ENCODE data around the gene BRINP3. TPM values are rescaled to one million over a fixed set of nuclear protein-coding genes. Genes with fewer than 3 reads are reported as not detected.

Gene BRINP3
- total RNA-seq, 2 donors from 2014 or later, result 19.1 to 19.6 TPM

- no peak for TF ChIP-seq CTCF (IDR thresholded peaks at IDR 0.05)
- DNase-seq, result no peak
- no peaks in the 10 kb centered on the region for H3K27me3 ChIP-seq
- no peaks in the 10 kb centered on the region for H3K36me3 ChIP-seq
- intact Hi-C loops (cut with DNase I), result no loop called here
- no peak overlapping the region for H3K4me3 ChIP-seq
- H3K27ac ChIP-seq, result no peak overlapping the region
- no peaks in the 10 kb centered on the region for H3K4me1 ChIP-seq
- H3K9me3 ChIP-seq, result no peaks in the 10 kb centered on the region
- no peak overlapping the region for H3K9ac ChIP-seq (ENCODE audit: low read depth in 2 of 2, low read length in 2 of 2)
Observed at GRCh38 chr1:190172651-190173430, 304.8 kb downstream of the BRINP3 start.

GRCh38 chr1:190170321-190170720, 307.3 kb downstream of the BRINP3 start:
- no peaks in the 10 kb centered on the region for H3K27me3 ChIP-seq
- no peak overlapping the region for H3K9ac ChIP-seq (ENCODE audit: low read depth in 2 of 2, low read length in 2 of 2)
- H3K27ac ChIP-seq, result no peak overlapping the region
- no peaks in the 10 kb centered on the region for H3K36me3 ChIP-seq
- H3K4me1 ChIP-seq, result no peaks in the 10 kb centered on the region
- no peak for DNase-seq
- intact Hi-C loops (cut with DNase I), result no loop called here
- TF ChIP-seq CTCF (IDR thresholded peaks at IDR 0.05), result no peak
- H3K9me3 ChIP-seq, result no peaks in the 10 kb centered on the region
- no peak overlapping the region for H3K4me3 ChIP-seq

GRCh38 chr1:190169311-190170067, 308.2 kb downstream of the BRINP3 start:
- intact Hi-C loops (cut with DNase I), result no loop called here
- H3K36me3 ChIP-seq, result no peaks in the 10 kb centered on the region
- no peaks in the 10 kb centered on the region for H3K9me3 ChIP-seq
- H3K27me3 ChIP-seq, result no peaks in the 10 kb centered on the region
- H3K27ac ChIP-seq, result no peak overlapping the region
- no peaks in the 10 kb centered on the region for H3K4me1 ChIP-seq
- no peak overlapping the region for H3K9ac ChIP-seq (ENCODE audit: low read depth in 2 of 2, low read length in 2 of 2)
- no peak overlapping the region for H3K4me3 ChIP-seq
- TF ChIP-seq CTCF (IDR thresholded peaks at IDR 0.05), result no peak
- DNase-seq, result no peak

- no peaks in the 10 kb centered on the region for H3K9me3 ChIP-seq
- H3K36me3 ChIP-seq, result no peaks in the 10 kb centered on the region
- no peaks in the 10 kb centered on the region for H3K4me1 ChIP-seq
- no peak for TF ChIP-seq CTCF (IDR thresholded peaks at IDR 0.05)
- no peak overlapping the region for H3K9ac ChIP-seq (ENCODE audit: low read depth in 2 of 2, low read length in 2 of 2)
- intact Hi-C loops (cut with DNase I), result no loop called here
- no peak for DNase-seq
- H3K27me3 ChIP-seq, result no peaks in the 10 kb centered on the region
- H3K27ac ChIP-seq, result no peak overlapping the region
- H3K4me3 ChIP-seq, result no peak overlapping the region
Observed at GRCh38 chr1:190168893-190169280, 308.8 kb downstream of the BRINP3 start.

- H3K4me3 ChIP-seq, result no peak overlapping the region
- no peaks in the 10 kb centered on the region for H3K36me3 ChIP-seq
- no peak overlapping the region for H3K9ac ChIP-seq (ENCODE audit: low read depth in 2 of 2, low read length in 2 of 2)
- TF ChIP-seq CTCF (IDR thresholded peaks at IDR 0.05), result no peak
- no peak overlapping the region for H3K27ac ChIP-seq
- no peak for DNase-seq
- no peaks in the 10 kb centered on the region for H3K4me1 ChIP-seq
- H3K27me3 ChIP-seq, result no peaks in the 10 kb centered on the region
- intact Hi-C loops (cut with DNase I), result no loop called here
- H3K9me3 ChIP-seq, result no peaks in the 10 kb centered on the region
Observed at GRCh38 chr1:190168116-190168892, 309.4 kb downstream of the BRINP3 start.
